Measurements from ENCODE around the gene CIROP. TPM values are rescaled to one million over a fixed set of nuclear protein-coding genes. Genes with fewer than 3 reads are reported as not detected.
A peak's percentile ranks its signal among the peaks of the same experiment; 100 is the strongest.

Gene CIROP
- total RNA-seq, 1 experiment from 2014 or later = not detected

GRCh38 chr14:23067847-23068788 lies 36.7 kb downstream of the CIROP start:
- DNase-seq (ENCODE audit: low read depth) = no peak

- no peak for DNase-seq (ENCODE audit: low read depth)
Observed at GRCh38 chr14:23066855-23067744, 37.7 kb downstream of the CIROP start.

GRCh38 chr14:23066368-23066767 lies 38.4 kb downstream of the CIROP start:
- no peak for DNase-seq (ENCODE audit: low read depth)

- no peak for DNase-seq (ENCODE audit: low read depth)
Observed at GRCh38 chr14:23063601-23064000, 41.2 kb downstream of the CIROP start.

GRCh38 chr14:23062002-23062401 lies 42.8 kb downstream of the CIROP start:
- DNase-seq (ENCODE audit: low read depth) = peak; percentile 92

GRCh38 chr14:23060536-23061260 lies 44.1 kb downstream of the CIROP start:
- no peak for DNase-seq (ENCODE audit: low read depth)

- no peak for DNase-seq (ENCODE audit: low read depth)
Observed at GRCh38 chr14:23058654-23059504, 45.9 kb downstream of the CIROP start.

GRCh38 chr14:23057757-23058653 lies 46.8 kb downstream of the CIROP start:
- DNase-seq (ENCODE audit: low read depth) = peak; percentile 75

GRCh38 chr14:23056956-23057756 lies 47.6 kb downstream of the CIROP start, which contains the start of gene CDH24:
TSS of gene CDH24 (minus strand) at chr14:23057520. CDS start at chr14:23055733, 1,787 bp downstream.
- DNase-seq (ENCODE audit: low read depth) = peak; percentile 60

GRCh38 chr14:23056145-23056955 lies 48.4 kb downstream of the CIROP start:
- DNase-seq (ENCODE audit: low read depth) = peak; percentile 64

GRCh38 chr14:23055621-23056144 lies 49.1 kb downstream of the CIROP start:
- no peak for DNase-seq (ENCODE audit: low read depth)

- DNase-seq (ENCODE audit: low read depth) = no peak
Observed at GRCh38 chr14:23055147-23055550, 49.6 kb downstream of the CIROP start.

GRCh38 chr14:23054000-23054811 lies 50.6 kb downstream of the CIROP start:
- DNase-seq (ENCODE audit: low read depth) = no peak

GRCh38 chr14:23053426-23053825 lies 51.4 kb downstream of the CIROP start:
- DNase-seq (ENCODE audit: low read depth) = no peak

- DNase-seq (ENCODE audit: low read depth) = no peak
Observed at GRCh38 chr14:23052671-23053070, 52.1 kb downstream of the CIROP start.

- DNase-seq (ENCODE audit: low read depth) = no peak
Observed at GRCh38 chr14:23052182-23052623, 52.6 kb downstream of the CIROP start.
